ENCODE data around the gene TBC1D24. TPM values are rescaled to one million over a fixed set of nuclear protein-coding genes. Genes with fewer than 3 reads are reported as not detected.
"Not testable (repeated sequence)": the region's sequence is repeated elsewhere in the genome, so short reads cannot be mapped to it uniquely, and the experiment has no call there.

Gene TBC1D24
- total RNA-seq, 2 donors from 2014 or later = 7.8 to 10.6 TPM

- ATAC-seq = peak; percentile 90 to 91
- DNase-seq (ENCODE audit: low spot score in 2 of 2) = peak; percentile 93 to 96
- H3K9me3 Mint-ChIP-seq = no peaks in the 10 kb centered on the region
- peaks cover 0 to 10% of the 10 kb centered on the region in 2 donors for H3K36me3 Mint-ChIP-seq
- H3K27ac Mint-ChIP-seq = peak within 1 kb of the TSS; percentile 83 to 93
These were observed 62.8 kb downstream of the TBC1D24 start, which contains the start of gene PDPK1 for GRCh38 chr16:2537451-2538379. Gene PDPK1 (plus strand): TSS chr16:2538021. CDS start chr16:2538113, 92 bp downstream.

GRCh38 chr16:2539192-2539844, 64.4 kb downstream of the TBC1D24 start:
- ATAC-seq; H3K9me3 Mint-ChIP-seq; DNase-seq (ENCODE audit: low spot score in 2 of 2): not testable (repeated sequence)
- Mint-ChIP-seq H3K36me3 (peaks cover 0 to 10% of the 10 kb centered on the region in 2 donors), H3K27ac (peak overlapping the region; percentile 48 to 70)

DNA sequence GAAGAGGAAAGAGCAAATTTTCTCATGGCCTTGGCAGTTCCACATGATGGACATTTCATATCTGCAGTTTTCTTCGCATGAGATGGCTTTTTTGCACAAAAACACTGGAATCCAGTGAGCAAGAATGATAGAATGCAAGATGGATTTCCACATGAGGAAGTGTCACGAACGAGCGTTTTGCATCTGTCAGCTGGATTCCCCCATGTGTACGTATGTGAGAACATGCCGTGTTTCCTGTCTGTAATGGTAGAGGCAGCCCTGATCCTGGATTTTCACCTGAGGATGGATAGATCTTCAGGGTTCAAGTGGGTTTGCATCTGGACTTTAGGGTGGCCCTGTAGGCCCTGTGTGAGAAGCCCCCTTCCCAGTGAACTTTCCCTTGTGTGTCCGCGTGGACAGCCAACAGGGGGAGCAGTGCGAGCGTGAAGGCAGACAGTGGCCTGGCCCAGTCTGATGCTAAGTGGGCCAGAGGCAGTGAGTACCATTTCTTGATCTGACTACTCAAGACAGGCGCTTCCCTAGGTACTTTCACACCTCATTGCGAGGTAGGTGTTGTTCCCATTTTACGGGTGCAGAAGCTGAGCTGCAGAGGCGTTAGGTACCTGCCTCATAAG, 65.0 kb downstream of the TBC1D24 start:
- not testable (repeated sequence) for ATAC-seq, H3K9me3 Mint-ChIP-seq
- DNase-seq (ENCODE audit: low spot score in 2 of 2) = peak in 1 of 2 donors; percentile 55
- H3K36me3 Mint-ChIP-seq = peaks cover 0 to 10% of the 10 kb centered on the region in 2 donors
- peak overlapping the region in 1 of 2 donors; percentile 48 for H3K27ac Mint-ChIP-seq

DNA sequence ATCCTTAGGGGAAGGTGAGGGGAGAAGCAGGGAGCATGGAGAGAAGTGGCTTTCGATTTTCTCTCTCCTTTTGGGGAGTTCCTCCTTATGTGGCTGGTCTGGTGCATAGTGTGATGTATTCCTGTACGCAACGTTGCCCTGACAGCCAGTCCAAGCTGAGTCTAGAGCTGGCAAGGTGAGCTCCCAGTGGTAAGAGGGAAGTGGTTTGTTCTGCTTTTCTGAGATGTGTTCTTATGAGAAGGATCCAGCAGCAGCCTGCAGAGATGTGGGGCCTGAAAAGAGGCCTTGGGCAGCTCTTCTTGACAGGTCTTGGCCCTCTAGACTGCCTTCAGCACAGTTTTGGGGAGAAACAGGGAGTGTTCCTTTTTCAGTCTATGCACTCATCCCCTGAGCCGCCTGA, 66.0 kb downstream of the TBC1D24 start:
- H3K9me3 Mint-ChIP-seq; DNase-seq (ENCODE audit: low spot score in 2 of 2); ATAC-seq: not testable (repeated sequence)
- H3K36me3 Mint-ChIP-seq = peaks cover 0 to 10% of the 10 kb centered on the region in 2 donors
- H3K27ac Mint-ChIP-seq = peak overlapping the region; percentile 48 to 74

DNA sequence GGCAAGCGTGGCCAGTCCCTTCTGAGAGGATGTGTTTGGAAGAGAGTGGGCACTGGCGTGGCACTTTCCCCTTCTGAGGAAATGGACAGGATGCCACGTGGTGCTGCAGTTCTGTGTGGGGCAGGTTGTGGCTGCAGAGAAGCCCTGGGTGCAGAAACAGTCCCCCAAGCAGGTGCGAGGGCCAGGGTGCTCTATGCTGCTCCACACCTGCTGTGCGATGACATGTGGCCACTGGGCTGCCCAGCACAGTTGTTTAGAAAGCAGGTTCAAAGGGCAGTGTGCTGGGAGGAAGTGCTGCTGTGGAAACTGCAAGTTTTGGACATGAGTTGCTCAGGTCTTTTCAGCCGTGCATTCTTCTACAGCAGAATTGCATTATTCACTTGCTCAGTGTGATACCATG, 66.5 kb downstream of the TBC1D24 start:
- ATAC-seq; H3K9me3 Mint-ChIP-seq; DNase-seq (ENCODE audit: low spot score in 2 of 2): not testable (repeated sequence)
- Mint-ChIP-seq H3K27ac (peak overlapping the region; percentile 48 to 74), H3K36me3 (peaks cover 0 to 10% of the 10 kb centered on the region in 2 donors)

- H3K36me3 Mint-ChIP-seq; DNase-seq (ENCODE audit: low spot score in 2 of 2); H3K27ac Mint-ChIP-seq; H3K9me3 Mint-ChIP-seq; ATAC-seq: not testable (repeated sequence)
These were observed 68.8 kb downstream of the TBC1D24 start for GRCh38 chr16:2543771-2544170.

- not testable (repeated sequence) for ATAC-seq; H3K9me3 Mint-ChIP-seq; H3K27ac Mint-ChIP-seq; DNase-seq (ENCODE audit: low spot score in 2 of 2); H3K36me3 Mint-ChIP-seq
These were observed 75.5 kb downstream of the TBC1D24 start for GRCh38 chr16:2550283-2550878.

- not testable (repeated sequence) for H3K27ac Mint-ChIP-seq; H3K36me3 Mint-ChIP-seq; DNase-seq (ENCODE audit: low spot score in 2 of 2); ATAC-seq; H3K9me3 Mint-ChIP-seq
These were observed 76.5 kb downstream of the TBC1D24 start for GRCh38 chr16:2551420-2551889.

- H3K27ac Mint-ChIP-seq; H3K36me3 Mint-ChIP-seq; DNase-seq (ENCODE audit: low spot score in 2 of 2); H3K9me3 Mint-ChIP-seq: not testable (repeated sequence)
- ATAC-seq = peak; percentile 54 to 68
These were observed 79.9 kb downstream of the TBC1D24 start for GRCh38 chr16:2554709-2555425.

Other genes with a start within 250 kb of the TBC1D24 start
- 1 to 10 TPM; 1.3 to 1.5 TPM for gene DNASE1L2, start 238.7 kb upstream of the TBC1D24 start, total RNA-seq
- gene ECI1, start 223.5 kb upstream of the TBC1D24 start, total RNA-seq = 10 to 100 TPM; 53.8 to 57.6 TPM
- gene RNPS1, start 207.0 kb upstream of the TBC1D24 start, total RNA-seq = 100 to 1,000 TPM; 289 to 296 TPM
- 1 to 10 TPM; 1.6 to 9.1 TPM for gene ABCA3, start 134.4 kb upstream of the TBC1D24 start, total RNA-seq
- gene CCNF, start 45.7 kb upstream of the TBC1D24 start, total RNA-seq = 100 to 1,000 TPM in 1 of 2 donors, 10 to 100 TPM in 1; 64.8 to 111 TPM
- gene TEDC2, start 15.0 kb upstream of the TBC1D24 start, total RNA-seq = 10 to 100 TPM; 20.9 to 32.3 TPM
- gene NTN3, start 3.8 kb upstream of the TBC1D24 start, total RNA-seq = not detected
- gene ATP6V0C, start 38.8 kb downstream of the TBC1D24 start, total RNA-seq = 100 to 1,000 TPM in 1 of 2 donors, 10 to 100 TPM in 1; 94.4 to 127 TPM
- gene AMDHD2, start 45.2 kb downstream of the TBC1D24 start, total RNA-seq = 10 to 100 TPM; 37.0 to 37.2 TPM
- gene CEMP1, start 56.3 kb downstream of the TBC1D24 start, total RNA-seq = under 1 TPM in 1 of 2 donors, not detected in 1; 0.50 TPM
- 10 to 100 TPM; 36.5 to 57.6 TPM for gene PDPK1, start 62.9 kb downstream of the TBC1D24 start, total RNA-seq
- 10 to 100 TPM; 27.8 to 46.9 TPM for gene KCTD5, start 207.4 kb downstream of the TBC1D24 start, total RNA-seq
- gene PRSS27, start 245.1 kb downstream of the TBC1D24 start, total RNA-seq = 1 to 10 TPM; 1.3 to 3.2 TPM

All from activated naive CD4-positive, alpha-beta T cell treated with anti-CD3 and anti-CD28 coated beads, Interleukin-2, amount 50 U/mL, for 72 hours (primary cell).